ENCODE results near the gene RASGEF1B. TPM values are rescaled to one million over a fixed set of nuclear protein-coding genes. Genes with fewer than 3 reads are reported as not detected.
"Not testable (repeated sequence)": the region's sequence is repeated elsewhere in the genome, so short reads cannot be mapped to it uniquely, and the experiment has no call there.

RASGEF1B gene
- polyA plus RNA-seq, 2 of the 4 experiments (the other 2 are of a cell fraction): 0.16 TPM; not detected in 1

DNA sequence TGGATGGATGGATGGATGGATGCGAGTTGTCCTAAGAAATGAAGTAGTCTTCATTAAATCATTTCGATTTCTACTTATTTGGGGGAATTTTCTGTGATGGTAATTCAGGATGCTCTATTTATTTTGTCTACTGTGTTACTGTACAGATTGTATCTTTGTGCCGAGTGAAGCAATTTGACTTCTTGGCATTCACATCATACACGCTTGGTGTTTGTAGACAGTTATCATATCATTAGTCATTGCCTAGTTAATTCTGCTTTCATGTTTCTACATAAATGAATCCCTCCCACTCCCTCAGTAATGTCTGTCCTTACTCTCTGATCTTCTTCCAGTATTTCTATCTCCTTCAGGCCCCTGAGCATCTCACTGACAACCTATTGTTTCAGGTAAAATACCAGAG, 64.0 kb downstream of the RASGEF1B start:
- no peaks in the 10 kb centered on the region for H3K4me1 ChIP-seq
- H3K9me3 ChIP-seq: no peaks in the 10 kb centered on the region
- TF ChIP-seq MYC (IDR thresholded peaks at IDR 0.05; ENCODE audit: borderline replicate concordance, low read length) (no peak), RAD21 (conservative IDR thresholded peaks at IDR 0.05 in 1 of 2, IDR thresholded peaks at IDR 0.05 in 1 of 2) (no peak), HOXB13 (CRISPR knock-in tag; IDR thresholded peaks at IDR 0.05; ENCODE audit: low read depth) (no peak), ZFP36 (IDR thresholded peaks at IDR 0.05; ENCODE audit: borderline replicate concordance, partially characterized antibody) (no peak), RNF2 (IDR thresholded peaks at IDR 0.05; ENCODE audit: borderline replicate concordance, low read depth) (no peak)
- TF ChIP-seq, protein P1, sequence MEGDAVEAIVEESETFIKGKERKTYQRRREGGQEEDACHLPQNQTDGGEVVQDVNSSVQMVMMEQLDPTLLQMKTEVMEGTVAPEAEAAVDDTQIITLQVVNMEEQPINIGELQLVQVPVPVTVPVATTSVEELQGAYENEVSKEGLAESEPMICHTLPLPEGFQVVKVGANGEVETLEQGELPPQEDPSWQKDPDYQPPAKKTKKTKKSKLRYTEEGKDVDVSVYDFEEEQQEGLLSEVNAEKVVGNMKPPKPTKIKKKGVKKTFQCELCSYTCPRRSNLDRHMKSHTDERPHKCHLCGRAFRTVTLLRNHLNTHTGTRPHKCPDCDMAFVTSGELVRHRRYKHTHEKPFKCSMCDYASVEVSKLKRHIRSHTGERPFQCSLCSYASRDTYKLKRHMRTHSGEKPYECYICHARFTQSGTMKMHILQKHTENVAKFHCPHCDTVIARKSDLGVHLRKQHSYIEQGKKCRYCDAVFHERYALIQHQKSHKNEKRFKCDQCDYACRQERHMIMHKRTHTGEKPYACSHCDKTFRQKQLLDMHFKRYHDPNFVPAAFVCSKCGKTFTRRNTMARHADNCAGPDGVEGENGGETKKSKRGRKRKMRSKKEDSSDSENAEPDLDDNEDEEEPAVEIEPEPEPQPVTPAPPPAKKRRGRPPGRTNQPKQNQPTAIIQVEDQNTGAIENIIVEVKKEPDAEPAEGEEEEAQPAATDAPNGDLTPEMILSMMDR (IDR thresholded peaks at IDR 0.05): no peak
- TF ChIP-seq, protein P2, sequence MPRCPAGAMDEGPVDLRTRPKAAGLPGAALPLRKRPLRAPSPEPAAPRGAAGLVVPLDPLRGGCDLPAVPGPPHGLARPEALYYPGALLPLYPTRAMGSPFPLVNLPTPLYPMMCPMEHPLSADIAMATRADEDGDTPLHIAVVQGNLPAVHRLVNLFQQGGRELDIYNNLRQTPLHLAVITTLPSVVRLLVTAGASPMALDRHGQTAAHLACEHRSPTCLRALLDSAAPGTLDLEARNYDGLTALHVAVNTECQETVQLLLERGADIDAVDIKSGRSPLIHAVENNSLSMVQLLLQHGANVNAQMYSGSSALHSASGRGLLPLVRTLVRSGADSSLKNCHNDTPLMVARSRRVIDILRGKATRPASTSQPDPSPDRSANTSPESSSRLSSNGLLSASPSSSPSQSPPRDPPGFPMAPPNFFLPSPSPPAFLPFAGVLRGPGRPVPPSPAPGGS (IDR thresholded peaks at IDR 0.05): no peak
- H3K27ac ChIP-seq: no peak overlapping the region
- FAIRE-seq: no peak
- 37% methylated on average over 4 of the region's 4 CpGs for WGBS (ENCODE audit: missing lambda C conversion rate)
- H3K4me2 ChIP-seq: no peak overlapping the region
- ChIA-PET CTCF (interaction anchor here (0.6 kb wide), 1 partner anchor 931 kb away, joined by 3 read pairs; no protein-coding TSS in a partner anchor), POLR2A (no interaction called here)
- no peak overlapping the region for H3K4me3 ChIP-seq
- no peak for DNase-seq (ENCODE audit: low read depth in 1 of 2, low spot score in 1 of 2)
- no peak for ATAC-seq

DNA sequence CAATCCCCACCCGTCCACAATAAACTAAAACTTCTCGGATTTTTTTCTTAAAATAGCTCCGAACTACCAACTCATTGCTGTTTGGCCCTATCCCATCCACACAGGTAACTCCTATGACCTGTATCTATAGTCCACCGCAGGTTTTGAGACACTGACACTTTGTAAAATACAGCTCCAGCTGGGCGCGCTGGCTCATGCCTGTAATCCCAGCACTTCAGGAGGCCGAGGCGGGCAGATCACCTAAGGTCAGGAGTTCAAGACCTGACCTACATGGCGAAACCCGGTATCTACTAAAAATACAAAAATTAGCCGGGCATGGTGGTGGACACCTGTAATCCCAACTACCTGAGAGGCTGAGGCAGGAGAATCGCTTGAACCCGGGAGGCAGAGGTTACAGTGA, 65.2 kb downstream of the RASGEF1B start:
- H3K4me2 ChIP-seq; H3K9me3 ChIP-seq; H3K4me3 ChIP-seq; ATAC-seq; FAIRE-seq; H3K4me1 ChIP-seq; POLR2A ChIA-PET; DNase-seq (ENCODE audit: low read depth in 1 of 2, low spot score in 1 of 2); H3K27ac ChIP-seq: not testable (repeated sequence)
- CTCF ChIA-PET: interaction anchor here (0.7 to 1.3 kb wide), 9 partner anchors 11 to 862 kb away, joined by 3 to 11 read pairs (median 3); no protein-coding TSS in a partner anchor
- WGBS (ENCODE audit: missing lambda C conversion rate): 46% methylated on average over 11 of the region's 13 CpGs

DNA sequence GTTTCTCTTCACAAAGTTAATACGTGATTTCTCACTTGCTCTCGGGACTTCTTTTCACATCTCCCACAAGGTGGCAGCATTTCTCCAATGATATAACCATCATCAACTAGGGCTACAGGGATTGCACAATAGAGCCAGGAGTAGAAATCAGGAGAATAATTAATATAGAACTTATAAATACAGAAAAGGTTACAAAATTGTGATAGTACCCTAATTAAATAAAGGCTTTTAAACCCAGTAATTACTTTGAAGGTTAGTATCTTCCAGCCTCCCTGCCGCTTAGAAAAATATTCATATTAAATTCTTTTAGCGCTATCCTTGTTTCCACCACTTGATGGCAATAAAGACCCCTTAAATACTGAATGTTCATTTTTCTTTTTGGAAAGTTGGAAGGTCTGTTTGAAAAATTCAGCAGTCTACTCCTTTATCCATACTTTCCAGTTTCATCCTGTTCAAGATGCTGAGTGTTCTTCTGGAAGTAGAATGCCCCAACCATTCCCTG, 65.8 kb downstream of the RASGEF1B start:
- ATAC-seq: peak; percentile 83 to 85; a peak in 5 of 6 replicates
- Histone ChIP-seq H3K4me2 (peak overlapping the region; percentile 63), H3K27ac (no peak overlapping the region), H3K9me3 (no peaks in the 10 kb centered on the region), H3K4me1 (no peaks in the 10 kb centered on the region), H3K4me3 (no peak overlapping the region)
- CTCF ChIA-PET: interaction anchor here (0.9 to 1.3 kb wide), 6 partner anchors 11 to 862 kb away, joined by 3 to 11 read pairs (median 3); no protein-coding TSS in a partner anchor
- TF ChIP-seq, protein P1 (IDR thresholded peaks at IDR 0.05): peak; percentile 93
- peak; percentile 68 for TF ChIP-seq SMC3 (IDR thresholded peaks at IDR 0.05)
- TF ChIP-seq CEBPB (IDR thresholded peaks at IDR 0.05): peak; percentile 94 to 96
- no peak for TF ChIP-seq NFE2L2 (conservative IDR thresholded peaks at IDR 0.05; ENCODE audit: low read length)
- TF ChIP-seq, protein P3, sequence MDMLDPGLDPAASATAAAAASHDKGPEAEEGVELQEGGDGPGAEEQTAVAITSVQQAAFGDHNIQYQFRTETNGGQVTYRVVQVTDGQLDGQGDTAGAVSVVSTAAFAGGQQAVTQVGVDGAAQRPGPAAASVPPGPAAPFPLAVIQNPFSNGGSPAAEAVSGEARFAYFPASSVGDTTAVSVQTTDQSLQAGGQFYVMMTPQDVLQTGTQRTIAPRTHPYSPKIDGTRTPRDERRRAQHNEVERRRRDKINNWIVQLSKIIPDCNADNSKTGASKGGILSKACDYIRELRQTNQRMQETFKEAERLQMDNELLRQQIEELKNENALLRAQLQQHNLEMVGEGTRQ (IDR thresholded peaks at IDR 0.05): no peak
- peak; percentile 58 to 78 for TF ChIP-seq RAD21 (conservative IDR thresholded peaks at IDR 0.05 in 1 of 2, IDR thresholded peaks at IDR 0.05 in 1 of 2)
- under 1% methylated on average over 4 of the region's 4 CpGs for WGBS (ENCODE audit: missing lambda C conversion rate)
- no peak for FAIRE-seq
- DNase-seq (ENCODE audit: low read depth in 1 of 2, low spot score in 1 of 2): peak; percentile 29 to 68
- POLR2A ChIA-PET: no interaction called here

All from A549 (cell line).